H1 (cell line): Measurements from ENCODE around the gene TRIM50. TPM values are rescaled to one million over a fixed set of nuclear protein-coding genes. Genes with fewer than 3 reads are reported as not detected.

Experiments used
- CTCF ChIA-PET: fragments of 300-600 bp; sonication (Branson Sonifier 250); formaldehyde crosslinking; loops from one replicate; lab custom pipeline; 2021; ENCODE audit not compliant: partially characterized antibody; lab: Charles Lee
- POLR2A ChIA-PET: fragments of 300-600 bp; sonication (Branson Sonifier 250); formaldehyde crosslinking; loops from one replicate; lab custom pipeline; 2021; ENCODE audit warnings: inconsistent platforms; ENCODE audit not compliant: partially characterized antibody; lab: Charles Lee
- DNase-seq, 2 experiments: peaks; one replicate each; pipeline versions ENCODE4 v3.0.0 to v3.0.0-alpha.2; 2010 to 2022; ENCODE audit warnings: low spot score in 2 of 2, low read depth in 1 of 2, mixed read lengths in 1 of 2
- FAIRE-seq: peaks from 2 replicates; lab custom pipeline; 2011; peaks lifted over from hg19 to GRCh38; lab: Jason Lieb, UNC
- H2AFZ ChIP-seq: 2 replicates; pipeline ENCODE4 v1.8.1; 2012; ENCODE audit warnings: low read length, inconsistent platforms
- H2AK5ac ChIP-seq: 2 replicates; pipeline ENCODE4 v1.6.1; 2013; ENCODE audit warnings: low read depth, low read length
- H2BK120ac ChIP-seq: replicated peaks from 2 replicates; pipeline ENCODE3; 2013; ENCODE audit warnings: low read depth, low read length, inconsistent platforms
- H2BK12ac ChIP-seq: 2 replicates; pipeline ENCODE4 v1.6.1; 2013; ENCODE audit warnings: low read depth, low read length
- H2BK15ac ChIP-seq: 2 replicates; pipeline ENCODE4 v1.6.1; 2013; ENCODE audit warnings: low read length
- H2BK20ac ChIP-seq: 2 replicates; pipeline ENCODE4 v1.6.1; 2013; ENCODE audit warnings: low read length
- H2BK5ac ChIP-seq: 2 replicates; pipeline ENCODE4 v1.6.1; 2013; ENCODE audit warnings: low read depth, low read length
- H3K14ac ChIP-seq: 2 replicates; pipeline ENCODE4 v1.6.1; 2013; ENCODE audit warnings: inconsistent platforms; ENCODE audit not compliant: insufficient read length
- H3K18ac ChIP-seq: 2 replicates; pipeline ENCODE4 v1.6.1; 2013; ENCODE audit warnings: low read length; ENCODE audit errors: extremely low read depth
- H3K23ac ChIP-seq: 2 replicates; pipeline ENCODE4 v1.6.1; 2013; ENCODE audit warnings: inconsistent platforms; ENCODE audit not compliant: insufficient read length
- H3K23me2 ChIP-seq: 2 replicates; pipeline ENCODE4 v1.6.1; 2013; ENCODE audit warnings: low read depth, low read length
- H3K27ac ChIP-seq: 2 replicates; pipeline ENCODE4 v1.6.1; 2011; ENCODE audit warnings: low read depth, low read length, inconsistent platforms
- H3K27me3 ChIP-seq, 4 experiments: replicated peaks in 1 of 4; 1 replicate in 1 of 4; 2 replicates in 3 of 4; pipeline versions ENCODE4 v1.6.1 to v1.8.1; 2011 to 2013; ENCODE audit warnings: low read length in 3 of 4, mild to moderate bottlenecking in 3 of 4, inconsistent platforms in 2 of 4, mixed read lengths in 2 of 4, moderate library complexity in 1 of 4; ENCODE audit not compliant: control insufficient read depth in 3 of 4, insufficient read depth in 3 of 4; ENCODE audit errors: extremely low read depth in 1 of 4
- H3K36me3 ChIP-seq, 4 experiments: 2 replicates each; pipeline versions ENCODE4 v1.6.1 to v1.8.1; 2011 to 2013; ENCODE audit warnings: mild to moderate bottlenecking in 4 of 4, low read length in 3 of 4, moderate library complexity in 2 of 4, control low read depth in 1 of 4, inconsistent platforms in 1 of 4; ENCODE audit not compliant: insufficient read depth in 4 of 4, control insufficient read depth in 2 of 4
- H3K4ac ChIP-seq: replicated peaks from 2 replicates; pipeline ENCODE3; 2013; ENCODE audit warnings: low read length, low read depth, mixed read lengths, inconsistent platforms; ENCODE audit not compliant: insufficient read length
- H3K4me1 ChIP-seq, 4 experiments: replicated peaks in 1 of 4; 1 replicate in 1 of 4; 2 replicates in 3 of 4; pipeline versions ENCODE4 v1.6.1 to v1.8.1; 2011 to 2013; ENCODE audit warnings: low read length in 3 of 4, inconsistent platforms in 2 of 4, mixed read lengths in 1 of 4; ENCODE audit not compliant: insufficient read depth in 4 of 4, control insufficient read depth in 3 of 4
- H3K4me2 ChIP-seq, 2 experiments: 2 replicates each; pipeline versions ENCODE4 v1.6.1 to v1.8.1; 2011 to 2013; ENCODE audit warnings: low read depth in 2 of 2, low read length in 2 of 2, control low read depth in 1 of 2, inconsistent platforms in 1 of 2, mild to moderate bottlenecking in 1 of 2; ENCODE audit not compliant: insufficient read depth in 1 of 2
- H3K4me3 ChIP-seq, 4 experiments: fragments of 200-600, 300-600 bp in 1 of 4; sonication (generic), shearing (Covaris generic), sonication (Bioruptor Twin) in 1 of 4; 2 replicates each; pipeline versions ENCODE4 v1.5.1 to v1.8.1; 2011 to 2016; ENCODE audit warnings: low read length in 4 of 4, low read depth in 3 of 4, control low read depth in 2 of 4, inconsistent platforms in 2 of 4, mild to moderate bottlenecking in 2 of 4, mixed read lengths in 1 of 4, moderate library complexity in 1 of 4; ENCODE audit not compliant: insufficient read depth in 2 of 4; ENCODE audit errors: extremely low read depth in 1 of 4
- H3K56ac ChIP-seq: replicated peaks from 2 replicates; pipeline ENCODE3; 2013; ENCODE audit warnings: low read depth, mild to moderate bottlenecking, mixed read lengths, low read length, inconsistent platforms; ENCODE audit not compliant: insufficient read length
- H3K79me1 ChIP-seq: 2 replicates; pipeline ENCODE4 v1.6.1; 2013; ENCODE audit warnings: low read depth, low read length, control low read depth
- H3K79me2 ChIP-seq, 2 experiments: 2 replicates each; pipeline versions ENCODE4 v1.6.1 to v1.8.1; 2012 to 2013; ENCODE audit warnings: low read length in 2 of 2, mild to moderate bottlenecking in 2 of 2, inconsistent platforms in 1 of 2; ENCODE audit not compliant: insufficient read depth in 2 of 2, control insufficient read depth in 1 of 2
- H3K9ac ChIP-seq, 4 experiments: replicated peaks in 1 of 4; 1 replicate in 1 of 4; 2 replicates in 3 of 4; pipeline versions ENCODE4 v1.6.1 to v1.8.1; 2011 to 2013; ENCODE audit warnings: low read depth in 3 of 4, low read length in 3 of 4, control low read depth in 2 of 4, mild to moderate bottlenecking in 2 of 4, moderate library complexity in 2 of 4, inconsistent platforms in 1 of 4; ENCODE audit errors: extremely low read depth in 1 of 4
- H3K9me3 ChIP-seq, 2 experiments: 2 replicates each; pipeline versions ENCODE4 v1.6.1 to v1.8.1; 2012 to 2013; ENCODE audit warnings: mild to moderate bottlenecking in 2 of 2, moderate library complexity in 2 of 2, control low read depth in 1 of 2, inconsistent platforms in 1 of 2, low read depth in 1 of 2, low read length in 1 of 2, mixed read lengths in 1 of 2; ENCODE audit not compliant: insufficient read depth in 2 of 2
- H4K20me1 ChIP-seq, 2 experiments: replicated peaks in 1 of 2; 2 replicates each; pipeline versions ENCODE3 to v1.8.1; 2011 to 2013; ENCODE audit warnings: inconsistent platforms in 2 of 2, low read length in 2 of 2, mild to moderate bottlenecking in 1 of 2; ENCODE audit not compliant: insufficient read depth in 2 of 2, control insufficient read depth in 1 of 2
- H4K5ac ChIP-seq: 2 replicates; pipeline ENCODE4 v1.6.1; 2013; ENCODE audit warnings: low read length, low read depth, mixed read lengths, inconsistent platforms; ENCODE audit not compliant: insufficient read length
- H4K8ac ChIP-seq: 2 replicates; pipeline ENCODE4 v1.8.0; 2013; ENCODE audit warnings: mild to moderate bottlenecking, moderate library complexity, low read length, inconsistent platforms; ENCODE audit not compliant: insufficient read depth; ENCODE audit errors: extremely low read depth
- H4K91ac ChIP-seq: replicated peaks from 2 replicates; pipeline ENCODE3; 2013; ENCODE audit warnings: low read length, mixed read lengths, inconsistent platforms; ENCODE audit not compliant: insufficient read length
- ATF2 ChIP-seq: IDR thresholded peaks from 2 replicates; pipeline ENCODE4 v1.6.1; 2012; ENCODE audit warnings: low read length, inconsistent platforms
- BACH1 ChIP-seq: IDR thresholded peaks from 2 replicates; pipeline ENCODE4 v1.6.1; 2012; ENCODE audit warnings: low read length, improper control_type of control experiment
- CREB1 ChIP-seq: IDR thresholded peaks from 2 replicates; pipeline ENCODE4 v1.6.1; 2012; ENCODE audit warnings: inconsistent platforms
- HDAC6 ChIP-seq: IDR thresholded peaks from one replicate; pipeline ENCODE4 v1.7.1; 2012; ENCODE audit warnings: low read depth, mild to moderate bottlenecking, inconsistent platforms, low read length, moderate library complexity
- KDM1A ChIP-seq: fragments of 200-600, 300-600 bp; sonication (generic); IDR thresholded peaks from 2 replicates; pipeline ENCODE4 v1.7.1; 2016; ENCODE audit warnings: mild to moderate bottlenecking, low read length, borderline replicate concordance
- MAFK ChIP-seq: IDR thresholded peaks from 2 replicates; pipeline ENCODE4 v1.6.1; 2012; ENCODE audit warnings: low read depth, mild to moderate bottlenecking, improper control_type of control experiment, low read length
- SIX5 ChIP-seq: IDR thresholded peaks from 2 replicates; pipeline ENCODE4 v1.6.1; 2011; ENCODE audit warnings: mild to moderate bottlenecking, low read depth, low read length
- SP1 ChIP-seq: IDR thresholded peaks from 2 replicates; pipeline ENCODE4 v1.6.1; 2011; ENCODE audit warnings: low read depth, low read length
- SP2 ChIP-seq: IDR thresholded peaks from 2 replicates; pipeline ENCODE4 v1.6.1; 2012; ENCODE audit warnings: mild to moderate bottlenecking, low read length, inconsistent platforms
- SUZ12 ChIP-seq: fragments of 200-600 bp; sonication (generic); IDR thresholded peaks from 2 replicates; pipeline ENCODE4 v1.6.1; 2012; ENCODE audit warnings: mild to moderate bottlenecking, inconsistent platforms, low read length, moderate library complexity, mixed read lengths
- USF2 ChIP-seq: IDR thresholded peaks from 2 replicates; pipeline ENCODE4 v1.6.1; 2011; ENCODE audit warnings: low read length, improper control_type of control experiment
- WGBS, 2 experiments: shearing (Covaris generic) in 1 of 2; methylation state at CpG; one replicate each; pipeline versions ENCODE4 v1.1.6 to v1.1.7; 2013 to 2015; ENCODE audit warnings: low lambda C conversion rate in 2 of 2, mixed read lengths in 2 of 2, inconsistent platforms in 1 of 2, low coverage in 1 of 2, missing lambda C conversion rate in 1 of 2; ENCODE audit not compliant: insufficient replicate concordance in 2 of 2, insufficient coverage in 1 of 2, insufficient read length in 1 of 2; ENCODE audit errors: extremely low coverage in 1 of 2, missing lambda C conversion rate in 1 of 2; 5-methylcytosine and 5-hydroxymethylcytosine counted together
- polyA plus RNA-seq, 7 experiments: library from polyadenylated mRNA; depleted of rRNA in 3 of 7; stranded (reverse) in 5 of 7; unstranded in 2 of 7; fragments of >200 nt in 5 of 7; fragments of 200-250 nt in 2 of 7; gene quantifications; 1 replicate in 5 of 7; 2 replicates in 1 of 7; 4 replicates in 1 of 7; pipeline versions ENCODE4 v1.2.1 to v1.2.3, GENCODE V29; 2011 to 2013; ENCODE audit warnings: missing spikeins in 2 of 7, mixed read lengths in 2 of 7
- total RNA-seq: library from RNA; stranded (reverse); fragmentation: NEBNext Ultra II Directional; extraction: Animal tissue kit (Norgen Biotek cat#: 25700); gene quantifications from 2 replicates; pipeline ENCODE4 v1.2.1, GENCODE V29; 2021

TRIM50 gene
- total and polyA plus RNA-seq, 2 of the 8 experiments (the other 6 are each of a cell fraction or from before 2014, with no cell fraction given): 0.12 TPM; not detected in 1

DNA sequence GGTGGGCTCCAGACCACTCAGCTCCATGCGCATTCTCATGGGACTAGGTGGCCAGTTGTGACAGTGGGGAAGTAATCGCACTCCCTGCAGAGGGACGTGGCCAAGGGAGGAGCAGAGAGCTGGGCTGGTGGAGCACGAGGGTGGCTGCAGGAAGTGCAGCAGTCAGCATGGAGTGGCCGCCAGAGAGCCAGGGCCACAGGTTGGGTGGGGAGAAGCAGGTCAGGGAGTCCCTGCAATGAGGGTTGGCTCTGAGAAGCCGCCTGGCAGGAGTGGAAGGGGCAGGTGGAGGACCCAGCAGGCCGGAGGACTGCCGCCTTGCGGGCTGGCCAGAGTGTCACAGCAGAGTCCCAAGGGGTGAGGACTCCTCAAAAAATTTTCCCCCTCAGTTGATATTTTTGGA is 26.3 kb upstream of the TRIM50 start:
- Histone ChIP-seq H4K91ac (peak overlapping the region; percentile 71), H3K4me1 (peaks cover 0 to 11% (median 0%) of the 10 kb centered on the region in 4 experiments; a peak in 3 of 7 replicates), H2BK120ac (no peak overlapping the region), H3K36me3 (no peaks in the 10 kb centered on the region), H3K79me2 (no peaks in the 10 kb centered on the region), H3K9me3 (no peaks in the 10 kb centered on the region), H4K20me1 (no peaks in the 10 kb centered on the region), H3K23me2 (no peaks in the 10 kb centered on the region), H3K27ac (no peak overlapping the region), H4K8ac (no peak overlapping the region), H3K4ac (peak overlapping the region; percentile 80), H3K4me2 (no peak overlapping the region), H2BK5ac (no peak overlapping the region), H3K27me3 (no peaks in the 10 kb centered on the region), H2AFZ (no peak overlapping the region)
- no peak for FAIRE-seq
- DNase-seq: no peak
- CTCF ChIA-PET: interaction anchor here (1.0 to 3.7 kb wide), 2 partner anchors 12 to 38 kb away, joined by 3 to 22 read pairs; no protein-coding TSS in a partner anchor
- TF ChIP-seq SIX5: no peak
- TF ChIP-seq SP2: no peak
- TF ChIP-seq SP1: no peak
- TF ChIP-seq USF2: no peak
- no peak for TF ChIP-seq HDAC6
- TF ChIP-seq KDM1A: no peak
- no peak for TF ChIP-seq CREB1
- TF ChIP-seq ATF2: no peak
- TF ChIP-seq BACH1: no peak
- no peak for TF ChIP-seq SUZ12
- no peak for TF ChIP-seq MAFK
- TF ChIP-seq, all 59 proteins: peak for 0
- H2BK12ac ChIP-seq: no peak overlapping the region
- no peak overlapping the region for H2AK5ac ChIP-seq
- no peak overlapping the region for H4K5ac ChIP-seq
- no peak overlapping the region for H3K4me3 ChIP-seq
- no peak overlapping the region for H3K23ac ChIP-seq
- peak overlapping the region; percentile 72; the same call in 1 of the 2 replicates for H2BK15ac ChIP-seq
- POLR2A ChIA-PET: interaction anchor here (1.0 kb wide), 1 partner anchor 70 kb away, joined by 4 read pairs; no protein-coding TSS in a partner anchor
- H3K79me1 ChIP-seq: no peaks in the 10 kb centered on the region
- no peak overlapping the region for H3K14ac ChIP-seq
- H3K56ac ChIP-seq: no peak overlapping the region
- WGBS, 2 experiments: 94% methylated on average over 9 of the region's 9 CpGs; no CpG with 5 or more reads in 1 of the 2 experiments
- H3K18ac ChIP-seq: peak overlapping the region; percentile 60; the same call in 1 of the 2 replicates
- H2BK20ac ChIP-seq: no peak overlapping the region
- no peak overlapping the region for H3K9ac ChIP-seq
